Cardiac muscle cell (in vitro differentiated cells and primary cell): ENCODE measurements around the gene CLEC14A. TPM values are rescaled to one million over a fixed set of nuclear protein-coding genes. Genes with fewer than 3 reads are reported as not detected.

ENCODE experiments used
- DNase-seq, 2 donors: peaks; one replicate each; pipeline versions ENCODE4 v3.0.0 to v3.0.0-alpha.2; 2010 to 2017; ENCODE audit warnings: low read depth in 1 of 2, low spot score in 1 of 2
- H3K27ac ChIP-seq: fragments of 200-600 bp; sonication (generic); 2 replicates; pipeline ENCODE4 v1.5.1; 2016
- H3K27me3 ChIP-seq: fragments of 200-600 bp; sonication (generic); 2 replicates; pipeline ENCODE4 v1.6.0; 2016; ENCODE audit warnings: control low read depth
- H3K36me3 ChIP-seq: fragments of 200-600 bp; sonication (generic); 2 replicates; pipeline ENCODE4 v1.5.1; 2016; ENCODE audit warnings: control low read depth
- H3K4me1 ChIP-seq: fragments of 200-600 bp; sonication (generic); 2 replicates; pipeline ENCODE4 v1.8.1; 2017; ENCODE audit warnings: low read depth, mild to moderate bottlenecking, mixed run types
- H3K4me3 ChIP-seq: fragments of 200-600 bp; sonication (generic); 2 replicates; pipeline ENCODE4 v1.5.1; 2016; ENCODE audit warnings: mild to moderate bottlenecking
- H3K9me3 ChIP-seq: fragments of 200-600 bp; sonication (generic); 2 replicates; pipeline ENCODE4 v1.5.1; 2017; ENCODE audit warnings: low read depth, mild to moderate bottlenecking, control low read depth
- CTCF ChIP-seq: IDR thresholded peaks from 2 replicates; pipeline ENCODE4 v1.5.1; 2012; ENCODE audit warnings: low read depth, mild to moderate bottlenecking, low read length
- polyA plus RNA-seq: library from polyadenylated mRNA; unstranded; fragments of >200 nt; fragmentation: Nextera tagmentation; extraction: Ambion mirVana; gene quantifications from 2 replicates; pipeline ENCODE4 v1.2.1, GENCODE V29; 2016
- total RNA-seq: library from RNA; depleted of rRNA; stranded (reverse); fragments of >200 nt; gene quantifications from 2 replicates; pipeline ENCODE4 v1.2.3, GENCODE V29; 2016

Gene CLEC14A
- total and polyA plus RNA-seq, 2 experiments from 2014 or later, result 0.42 TPM; not detected in 1

- peaks cover 53% of the 10 kb centered on the region for H3K27me3 ChIP-seq
Observed at GRCh38 chr14:38204719-38205115, 51.2 kb downstream of the CLEC14A start.

More at GRCh38 chr14:38204719-38205115, 51.2 kb downstream of the CLEC14A start:
- Histone ChIP-seq H3K9me3 (no peaks in the 10 kb centered on the region), H3K36me3 (no peaks in the 10 kb centered on the region), H3K4me3 (no peak overlapping the region), H3K27ac (no peak overlapping the region), H3K4me1 (no peaks in the 10 kb centered on the region)
- no peak for TF ChIP-seq CTCF
- no peak for DNase-seq

Other genes starting within 250 kb of the CLEC14A start
- gene SSTR1, start 48.2 kb downstream of the CLEC14A start, total RNA-seq, result not detected in 2 replicates
- gene SSTR1, start 48.2 kb downstream of the CLEC14A start, polyA plus RNA-seq, result not detected in 2 replicates